ENCODE data around the gene CLDN7.

GRCh38 chr17:7222093-7222971 is 39.9 kb downstream of the CLDN7 start:
- no peak for TF ChIP-seq CTCF (IDR thresholded peaks at IDR 0.05)
- TF ChIP-seq ZFX (IDR thresholded peaks at IDR 0.05; ENCODE audit: borderline replicate concordance) = no peak

Data from 22Rv1 (cell line).